Measurements from ENCODE around the gene UPF1.

Gene UPF1

GRCh38 chr19:18840288-18841267, 8.8 kb downstream of the UPF1 start:
- DNase-seq: no peak

GRCh38 chr19:18841400-18841799, 9.6 kb downstream of the UPF1 start:
- no peak for DNase-seq

- DNase-seq: no peak
Measured at GRCh38 chr19:18842166-18842565, 10.4 kb downstream of the UPF1 start.

- no peak for DNase-seq
Measured at GRCh38 chr19:18843960-18844359, 12.2 kb downstream of the UPF1 start.

GRCh38 chr19:18844806-18845329, 13.1 kb downstream of the UPF1 start:
- no peak for DNase-seq

GRCh38 chr19:18845961-18846360, 14.2 kb downstream of the UPF1 start:
- DNase-seq: no peak

- DNase-seq: peak; percentile 84
Measured at GRCh38 chr19:18846862-18847548, 15.2 kb downstream of the UPF1 start.

- no peak for DNase-seq
Measured at GRCh38 chr19:18847549-18848463, 16.0 kb downstream of the UPF1 start.

- DNase-seq: no peak
Measured at GRCh38 chr19:18848878-18849661, 17.3 kb downstream of the UPF1 start.

- no peak for DNase-seq
Measured at GRCh38 chr19:18849838-18850400, 18.2 kb downstream of the UPF1 start.

GRCh38 chr19:18850471-18851375, 19.0 kb downstream of the UPF1 start:
- no peak for DNase-seq

- DNase-seq: no peak
Measured at GRCh38 chr19:18851673-18852325, 20.0 kb downstream of the UPF1 start.

- no peak for DNase-seq
Measured at GRCh38 chr19:18852648-18853047, 20.9 kb downstream of the UPF1 start.

GRCh38 chr19:18853755-18854427, 22.1 kb downstream of the UPF1 start:
- DNase-seq: no peak

- no peak for DNase-seq
Measured at GRCh38 chr19:18854982-18855381, 23.2 kb downstream of the UPF1 start.

- DNase-seq: no peak
Measured at GRCh38 chr19:18855647-18856384, 24.1 kb downstream of the UPF1 start.

GRCh38 chr19:18856385-18857126, 24.8 kb downstream of the UPF1 start:
- DNase-seq: no peak

GRCh38 chr19:18857223-18857622, 25.5 kb downstream of the UPF1 start:
- no peak for DNase-seq

All from retina (tissue), 1 donor.